ENCODE measurements around the gene TLR4. TPM values are rescaled to one million over a fixed set of nuclear protein-coding genes. Genes with fewer than 3 reads are reported as not detected.

Gene TLR4
- total RNA-seq, 3 donors from 2014 or later: 23.0 to 71.2 (median 31.1) TPM

GRCh38 chr9:117746263-117746662 lies 42.1 kb downstream of the TLR4 start:
- Histone ChIP-seq H3K9me3 (no peaks in the 10 kb centered on the region), H3K4me1 (no peaks in the 10 kb centered on the region), H3K27me3 (peaks cover 0 to 16% of the 10 kb centered on the region in 2 donors), H3K27ac (no peak overlapping the region), H3K36me3 (no peaks in the 10 kb centered on the region), H3K4me3 (no peak overlapping the region)
- DNase-seq (ENCODE audit: low spot score in 2 of 2): no peak
- intact Hi-C loops (cut with DNase I; ENCODE audit: low total_unique reads): no loop called here
- no peak for TF ChIP-seq POLR2AphosphoS5 (IDR thresholded peaks at IDR 0.05)
- no peak for TF ChIP-seq CTCF (IDR thresholded peaks at IDR 0.05)
- no peak for TF ChIP-seq POLR2A (IDR thresholded peaks at IDR 0.05)

GRCh38 chr9:117747386-117747970 lies 43.3 kb downstream of the TLR4 start:
- H3K27me3 ChIP-seq: peaks cover 0 to 16% of the 10 kb centered on the region in 2 donors
- no peak for DNase-seq (ENCODE audit: low spot score in 2 of 2)
- intact Hi-C loops (cut with DNase I; ENCODE audit: low total_unique reads): no loop called here
- no peak overlapping the region for H3K27ac ChIP-seq
- H3K36me3 ChIP-seq: no peaks in the 10 kb centered on the region
- H3K4me3 ChIP-seq: no peak overlapping the region
- H3K9me3 ChIP-seq: no peaks in the 10 kb centered on the region
- TF ChIP-seq CTCF (IDR thresholded peaks at IDR 0.05) (no peak), POLR2AphosphoS5 (IDR thresholded peaks at IDR 0.05) (no peak), POLR2A (IDR thresholded peaks at IDR 0.05) (no peak)
- no peaks in the 10 kb centered on the region for H3K4me1 ChIP-seq

DNA sequence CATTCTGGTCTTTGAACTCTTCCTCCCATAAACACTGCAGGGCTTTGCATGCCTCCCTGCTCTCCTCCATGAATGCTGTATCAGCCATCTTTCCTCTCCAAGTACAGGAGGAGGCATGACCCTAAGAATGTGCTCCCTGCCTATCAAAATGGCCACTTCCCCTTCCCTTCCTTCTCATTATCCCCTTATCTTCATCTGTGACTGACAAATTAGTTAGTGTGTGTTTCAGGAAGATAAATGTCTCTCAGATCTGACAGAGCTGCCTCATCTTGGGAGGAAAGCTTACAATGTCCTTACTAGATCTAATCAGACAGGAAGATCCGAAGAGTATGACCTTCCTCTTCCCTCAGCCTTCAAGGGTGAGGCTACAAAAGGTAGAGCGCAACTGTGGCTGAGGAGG lies 46.2 kb downstream of the TLR4 start:
- no peak overlapping the region for H3K27ac ChIP-seq
- intact Hi-C loops (cut with DNase I; ENCODE audit: low total_unique reads): no loop called here
- H3K4me3 ChIP-seq: no peak overlapping the region
- H3K9me3 ChIP-seq: no peaks in the 10 kb centered on the region
- no peaks in the 10 kb centered on the region for H3K36me3 ChIP-seq
- no peak for TF ChIP-seq POLR2AphosphoS5 (IDR thresholded peaks at IDR 0.05)
- no peak for TF ChIP-seq CTCF (IDR thresholded peaks at IDR 0.05)
- no peak for TF ChIP-seq POLR2A (IDR thresholded peaks at IDR 0.05)
- peaks cover 0 to 4% of the 10 kb centered on the region in 2 donors for H3K27me3 ChIP-seq
- no peaks in the 10 kb centered on the region for H3K4me1 ChIP-seq
- DNase-seq (ENCODE audit: low spot score in 2 of 2): no peak

DNA sequence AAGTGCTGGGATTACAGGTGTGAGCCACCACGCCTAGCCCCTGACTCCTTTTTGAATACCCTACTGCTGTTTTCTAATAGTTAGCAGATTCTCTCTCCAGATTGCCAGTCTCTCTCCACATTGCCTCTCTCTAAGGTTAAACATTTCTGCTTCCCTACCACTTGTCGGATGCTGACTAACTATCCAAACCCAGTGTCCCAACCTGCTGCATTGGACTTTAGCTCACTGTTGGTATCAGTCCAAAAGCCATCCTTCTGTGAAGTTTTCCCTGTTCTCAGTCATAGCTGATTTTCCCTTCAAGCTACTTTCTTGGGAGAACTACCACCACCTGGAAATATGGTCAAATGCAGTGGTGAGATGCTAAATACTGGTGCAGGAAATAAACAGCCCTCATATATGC lies 48.7 kb downstream of the TLR4 start:
- no peak for TF ChIP-seq CTCF (IDR thresholded peaks at IDR 0.05)
- TF ChIP-seq POLR2A (IDR thresholded peaks at IDR 0.05): no peak

DNA sequence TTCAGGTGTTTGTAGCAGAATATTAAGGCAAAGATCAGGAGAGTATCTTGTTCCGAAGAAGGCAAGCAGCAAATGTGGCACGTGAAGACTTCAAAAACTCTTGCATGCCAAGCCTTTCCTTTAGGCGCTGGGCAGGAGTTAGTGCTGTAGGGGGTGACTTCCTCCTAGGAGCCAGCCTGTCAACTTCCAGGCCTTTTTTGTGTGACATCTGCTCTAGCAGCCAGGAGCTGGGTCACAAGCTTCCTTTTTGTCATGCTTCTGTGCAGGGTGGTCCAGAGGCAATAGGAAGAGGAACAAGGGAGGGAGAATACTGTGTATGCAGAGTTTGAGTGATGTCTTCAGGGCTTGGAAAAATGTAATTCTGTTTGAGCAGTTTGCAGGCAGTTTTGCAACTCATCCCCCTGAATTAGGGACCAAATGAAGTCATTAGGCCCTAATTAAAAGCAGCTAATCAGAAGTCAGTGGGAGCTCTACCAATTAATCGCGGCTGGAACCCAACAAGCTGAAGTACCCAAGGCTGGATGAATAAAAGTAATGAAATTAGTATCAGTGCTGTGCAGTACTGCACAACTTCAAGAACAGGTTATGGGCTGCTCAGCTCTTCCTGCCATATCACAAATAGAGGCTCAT lies 53.5 kb downstream of the TLR4 start:
- Histone ChIP-seq H3K27me3 (no peaks in the 10 kb centered on the region), H3K9me3 (no peaks in the 10 kb centered on the region), H3K4me3 (no peak overlapping the region), H3K27ac (no peak overlapping the region), H3K4me1 (no peaks in the 10 kb centered on the region), H3K36me3 (no peaks in the 10 kb centered on the region)
- TF ChIP-seq POLR2A (IDR thresholded peaks at IDR 0.05) (no peak), CTCF (IDR thresholded peaks at IDR 0.05) (no peak), POLR2AphosphoS5 (IDR thresholded peaks at IDR 0.05) (no peak)
- intact Hi-C loops (cut with DNase I; ENCODE audit: low total_unique reads): no loop called here
- DNase-seq (ENCODE audit: low spot score in 2 of 2): no peak

More for the DNA sequence above, 48.7 kb downstream of the TLR4 start:
- Histone ChIP-seq H3K27me3 (no peaks in the 10 kb centered on the region), H3K4me3 (no peak overlapping the region), H3K27ac (no peak overlapping the region), H3K9me3 (no peaks in the 10 kb centered on the region), H3K4me1 (no peaks in the 10 kb centered on the region), H3K36me3 (no peaks in the 10 kb centered on the region)
- DNase-seq (ENCODE audit: low spot score in 2 of 2): no peak
- intact Hi-C loops (cut with DNase I; ENCODE audit: low total_unique reads): no loop called here
